ENCODE data around the gene LCE1B. TPM values are rescaled to one million over a fixed set of nuclear protein-coding genes. Genes with fewer than 3 reads are reported as not detected.

The LCE1B gene
- polyA plus RNA-seq, 3 donors, result not detected

- no peak for DNase-seq
- intact Hi-C loops (cut with micrococcal nuclease), result no loop called here
- H3K4me3 Mint-ChIP-seq, result no peak within 1 kb of the TSS
- H3K27ac Mint-ChIP-seq, result no peak within 1 kb of the TSS
- TF ChIP-seq, protein P1, sequence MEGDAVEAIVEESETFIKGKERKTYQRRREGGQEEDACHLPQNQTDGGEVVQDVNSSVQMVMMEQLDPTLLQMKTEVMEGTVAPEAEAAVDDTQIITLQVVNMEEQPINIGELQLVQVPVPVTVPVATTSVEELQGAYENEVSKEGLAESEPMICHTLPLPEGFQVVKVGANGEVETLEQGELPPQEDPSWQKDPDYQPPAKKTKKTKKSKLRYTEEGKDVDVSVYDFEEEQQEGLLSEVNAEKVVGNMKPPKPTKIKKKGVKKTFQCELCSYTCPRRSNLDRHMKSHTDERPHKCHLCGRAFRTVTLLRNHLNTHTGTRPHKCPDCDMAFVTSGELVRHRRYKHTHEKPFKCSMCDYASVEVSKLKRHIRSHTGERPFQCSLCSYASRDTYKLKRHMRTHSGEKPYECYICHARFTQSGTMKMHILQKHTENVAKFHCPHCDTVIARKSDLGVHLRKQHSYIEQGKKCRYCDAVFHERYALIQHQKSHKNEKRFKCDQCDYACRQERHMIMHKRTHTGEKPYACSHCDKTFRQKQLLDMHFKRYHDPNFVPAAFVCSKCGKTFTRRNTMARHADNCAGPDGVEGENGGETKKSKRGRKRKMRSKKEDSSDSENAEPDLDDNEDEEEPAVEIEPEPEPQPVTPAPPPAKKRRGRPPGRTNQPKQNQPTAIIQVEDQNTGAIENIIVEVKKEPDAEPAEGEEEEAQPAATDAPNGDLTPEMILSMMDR (IDR thresholded peaks at IDR 0.05), result no peak
- H3K9me3 Mint-ChIP-seq, result peaks cover 0 to 3% (median 0%) of the 10 kb centered on the region in 7 donors
- no peaks in the 10 kb centered on the region for H3K36me3 Mint-ChIP-seq
- Histone ChIP-seq H2AFZ (ENCODE audit: insufficient read depth, low read depth, low read length, poor library complexity, severe bottlenecking) (no peak within 1 kb of the TSS), H3K27ac (ENCODE audit: low read depth in 1 of 2, low read length in 2 of 2) (no peak within 1 kb of the TSS), H3K4me2 (replicated peaks; ENCODE audit: extremely low read depth, low read length, poor library complexity, severe bottlenecking) (no peak within 1 kb of the TSS), H3K36me3 (replicated peaks in 1 of 2; ENCODE audit: control insufficient read depth in 1 of 2, insufficient read depth in 2 of 2, low read length in 2 of 2) (no peaks in the 10 kb centered on the region), H3K4me3 (replicated peaks in 1 of 3; ENCODE audit: low read depth in 2 of 3, low read length in 3 of 3) (no peak within 1 kb of the TSS), H3K4me1 (ENCODE audit: control insufficient read depth in 1 of 2, insufficient read depth in 2 of 2, low read length in 2 of 2) (no peaks in the 10 kb centered on the region), H3K9me3 (replicated peaks in 1 of 2; ENCODE audit: control insufficient read depth in 1 of 2, insufficient read depth in 1 of 2, low read length in 2 of 2) (no peaks in the 10 kb centered on the region), H3K9ac (ENCODE audit: insufficient read depth, low read length, poor library complexity, severe bottlenecking) (no peak within 1 kb of the TSS), H3K79me2 (ENCODE audit: insufficient read depth, low read length) (no peaks in the 10 kb centered on the region), H4K20me1 (ENCODE audit: insufficient read depth, low read length) (no peaks in the 10 kb centered on the region), H3K27me3 (ENCODE audit: control insufficient read depth in 2 of 2, insufficient read depth in 2 of 2, low read length in 2 of 2) (no peaks in the 10 kb centered on the region)
- H3K27me3 Mint-ChIP-seq (ENCODE audit: low read depth in 3 of 3), result peaks cover 0 to 13% (median 5%) of the 10 kb centered on the region in 3 donors
- 94% methylated on average over 2 of the region's 3 CpGs for WGBS (ENCODE audit: insufficient coverage)
- H3K4me1 Mint-ChIP-seq, result no peaks in the 10 kb centered on the region
Observed at GRCh38 chr1:152842556-152842955, 30.8 kb downstream of the LCE1B start, which contains the start of gene LCE6A. TSS of gene LCE6A (plus strand) at chr1:152842856. CDS start at chr1:152843521, 665 bp downstream.

DNA sequence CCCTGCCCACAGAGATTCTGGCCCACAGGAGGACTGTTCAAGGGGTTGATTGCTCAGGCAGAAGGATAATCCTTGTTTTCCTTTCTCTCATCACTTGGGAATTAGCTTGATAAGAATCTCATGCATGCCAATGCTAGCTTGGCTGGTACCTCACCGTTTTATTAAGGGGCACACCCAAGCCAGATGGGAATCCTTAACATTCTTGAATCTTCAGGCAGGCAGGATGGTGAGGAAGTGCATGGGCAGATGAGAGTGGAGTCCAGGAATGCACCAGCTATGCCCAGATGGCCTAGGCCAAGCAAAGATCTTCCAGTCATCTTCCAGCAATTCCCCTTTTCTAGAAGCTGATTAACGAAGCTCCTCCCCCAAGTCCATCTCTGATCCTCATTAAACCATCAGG is 43.9 kb downstream of the LCE1B start:
- peaks cover 0 to 8% (median 0%) of the 10 kb centered on the region in 7 donors for H3K9me3 Mint-ChIP-seq
- TF ChIP-seq, protein P1 (IDR thresholded peaks at IDR 0.05), result no peak
- no peaks in the 10 kb centered on the region for H3K4me1 ChIP-seq (ENCODE audit: control insufficient read depth in 1 of 2, insufficient read depth in 2 of 2, low read length in 2 of 2)
- H3K9me3 ChIP-seq (replicated peaks in 1 of 2; ENCODE audit: control insufficient read depth in 1 of 2, insufficient read depth in 1 of 2, low read length in 2 of 2), result no peaks in the 10 kb centered on the region
- H4K20me1 ChIP-seq (ENCODE audit: insufficient read depth, low read length), result no peaks in the 10 kb centered on the region
- no peak overlapping the region for H3K4me3 Mint-ChIP-seq
- no peak overlapping the region for H2AFZ ChIP-seq (ENCODE audit: insufficient read depth, low read depth, low read length, poor library complexity, severe bottlenecking)
- H3K79me2 ChIP-seq (ENCODE audit: insufficient read depth, low read length), result no peaks in the 10 kb centered on the region
- no peaks in the 10 kb centered on the region for H3K4me1 Mint-ChIP-seq
- no peak overlapping the region for H3K4me3 ChIP-seq (replicated peaks in 1 of 3; ENCODE audit: low read depth in 2 of 3, low read length in 3 of 3)
- no peaks in the 10 kb centered on the region for H3K27me3 ChIP-seq (ENCODE audit: control insufficient read depth in 2 of 2, insufficient read depth in 2 of 2, low read length in 2 of 2)
- 70% methylated on average over 2 of the region's 2 CpGs for WGBS (ENCODE audit: insufficient coverage)
- H3K27ac ChIP-seq (ENCODE audit: low read depth in 1 of 2, low read length in 2 of 2), result no peak overlapping the region
- peaks cover 0 to 5% (median 1%) of the 10 kb centered on the region in 3 donors for H3K27me3 Mint-ChIP-seq (ENCODE audit: low read depth in 3 of 3)
- no peak overlapping the region for H3K9ac ChIP-seq (ENCODE audit: insufficient read depth, low read length, poor library complexity, severe bottlenecking)
- H3K27ac Mint-ChIP-seq, result no peak overlapping the region
- H3K36me3 Mint-ChIP-seq, result no peaks in the 10 kb centered on the region
- DNase-seq, result no peak
- no peaks in the 10 kb centered on the region for H3K36me3 ChIP-seq (replicated peaks in 1 of 2; ENCODE audit: control insufficient read depth in 1 of 2, insufficient read depth in 2 of 2, low read length in 2 of 2)
- H3K4me2 ChIP-seq (replicated peaks; ENCODE audit: extremely low read depth, low read length, poor library complexity, severe bottlenecking), result no peak overlapping the region
- intact Hi-C loops (cut with micrococcal nuclease), result no loop called here

Measured in CD14-positive monocyte (primary cell).